ENCODE data around the gene CEND1.

CEND1 gene

GRCh38 chr11:809287-810039 is 19.6 kb upstream of the CEND1 start, which contains the start of gene RPLP2:
Gene RPLP2, plus strand, starts transcription at chr11:809967. Its CDS starts 268 bp downstream, at chr11:810235.
- peak within 1 kb of the TSS; percentile 97 for H3K9ac ChIP-seq (ENCODE audit: low read length)
- peaks cover 33% of the 10 kb centered on the region for H3K36me3 ChIP-seq (ENCODE audit: control insufficient read depth, insufficient read depth, low read length)
- H3K4me3 ChIP-seq (ENCODE audit: low read depth, low read length): peak within 1 kb of the TSS; percentile 93
- H3K27ac ChIP-seq (ENCODE audit: low read depth, low read length): peak within 1 kb of the TSS; percentile 99
- peaks cover 14% of the 10 kb centered on the region for H3K4me1 ChIP-seq (ENCODE audit: control insufficient read depth, insufficient read depth, low read length)
- H3K27me3 ChIP-seq (ENCODE audit: control insufficient read depth, insufficient read depth, low read length): no peaks in the 10 kb centered on the region
- H3K9me3 ChIP-seq (ENCODE audit: control insufficient read depth, insufficient read depth, low read depth, low read length): no peaks in the 10 kb centered on the region

- Histone ChIP-seq H3K36me3 (ENCODE audit: control insufficient read depth, insufficient read depth, low read length) (peaks cover 30% of the 10 kb centered on the region), H3K9me3 (ENCODE audit: control insufficient read depth, insufficient read depth, low read depth, low read length) (no peaks in the 10 kb centered on the region), H3K9ac (ENCODE audit: low read length) (peak overlapping the region; percentile 97), H3K4me1 (ENCODE audit: control insufficient read depth, insufficient read depth, low read length) (peaks cover 22% of the 10 kb centered on the region), H3K27ac (ENCODE audit: low read depth, low read length) (peak overlapping the region; percentile 99), H3K4me3 (ENCODE audit: low read depth, low read length) (peak overlapping the region; percentile 93), H3K27me3 (ENCODE audit: control insufficient read depth, insufficient read depth, low read length) (no peaks in the 10 kb centered on the region)
These were observed 18.8 kb upstream of the CEND1 start for GRCh38 chr11:808427-809286.

- Histone ChIP-seq H3K27me3 (ENCODE audit: control insufficient read depth, insufficient read depth, low read length) (no peaks in the 10 kb centered on the region), H3K4me3 (ENCODE audit: low read depth, low read length) (peak overlapping the region; percentile 74), H3K9me3 (ENCODE audit: control insufficient read depth, insufficient read depth, low read depth, low read length) (no peaks in the 10 kb centered on the region), H3K27ac (ENCODE audit: low read depth, low read length) (no peak overlapping the region), H3K36me3 (ENCODE audit: control insufficient read depth, insufficient read depth, low read length) (peaks cover 38% of the 10 kb centered on the region), H3K4me1 (ENCODE audit: control insufficient read depth, insufficient read depth, low read length) (peaks cover 16% of the 10 kb centered on the region), H3K9ac (ENCODE audit: low read length) (peak overlapping the region; percentile 31)
These were observed 14.7 kb upstream of the CEND1 start for GRCh38 chr11:804599-804964.

GRCh38 chr11:803770-804598 is 14.1 kb upstream of the CEND1 start:
- Histone ChIP-seq H3K4me3 (ENCODE audit: low read depth, low read length) (peak overlapping the region; percentile 74), H3K9me3 (ENCODE audit: control insufficient read depth, insufficient read depth, low read depth, low read length) (no peaks in the 10 kb centered on the region), H3K4me1 (ENCODE audit: control insufficient read depth, insufficient read depth, low read length) (peaks cover 16% of the 10 kb centered on the region), H3K36me3 (ENCODE audit: control insufficient read depth, insufficient read depth, low read length) (peaks cover 44% of the 10 kb centered on the region), H3K27me3 (ENCODE audit: control insufficient read depth, insufficient read depth, low read length) (no peaks in the 10 kb centered on the region), H3K9ac (ENCODE audit: low read length) (peak overlapping the region; percentile 31), H3K27ac (ENCODE audit: low read depth, low read length) (no peak overlapping the region)

- Histone ChIP-seq H3K4me3 (ENCODE audit: low read depth, low read length) (no peak overlapping the region), H3K27ac (ENCODE audit: low read depth, low read length) (no peak overlapping the region), H3K27me3 (ENCODE audit: control insufficient read depth, insufficient read depth, low read length) (no peaks in the 10 kb centered on the region), H3K4me1 (ENCODE audit: control insufficient read depth, insufficient read depth, low read length) (peaks cover 13% of the 10 kb centered on the region), H3K9me3 (ENCODE audit: control insufficient read depth, insufficient read depth, low read depth, low read length) (no peaks in the 10 kb centered on the region), H3K36me3 (ENCODE audit: control insufficient read depth, insufficient read depth, low read length) (peaks cover 46% of the 10 kb centered on the region), H3K9ac (ENCODE audit: low read length) (no peak overlapping the region)
These were observed 13.5 kb upstream of the CEND1 start for GRCh38 chr11:803467-803742.

GRCh38 chr11:802693-803466 is 13.0 kb upstream of the CEND1 start:
- H3K9me3 ChIP-seq (ENCODE audit: control insufficient read depth, insufficient read depth, low read depth, low read length): no peaks in the 10 kb centered on the region
- H3K27ac ChIP-seq (ENCODE audit: low read depth, low read length): no peak overlapping the region
- H3K4me3 ChIP-seq (ENCODE audit: low read depth, low read length): no peak overlapping the region
- H3K27me3 ChIP-seq (ENCODE audit: control insufficient read depth, insufficient read depth, low read length): no peaks in the 10 kb centered on the region
- peaks cover 13% of the 10 kb centered on the region for H3K4me1 ChIP-seq (ENCODE audit: control insufficient read depth, insufficient read depth, low read length)
- H3K9ac ChIP-seq (ENCODE audit: low read length): no peak overlapping the region
- H3K36me3 ChIP-seq (ENCODE audit: control insufficient read depth, insufficient read depth, low read length): peaks cover 46% of the 10 kb centered on the region

- Histone ChIP-seq H3K4me3 (ENCODE audit: low read depth, low read length) (no peak overlapping the region), H3K27me3 (ENCODE audit: control insufficient read depth, insufficient read depth, low read length) (no peaks in the 10 kb centered on the region), H3K4me1 (ENCODE audit: control insufficient read depth, insufficient read depth, low read length) (peaks cover 13% of the 10 kb centered on the region), H3K27ac (ENCODE audit: low read depth, low read length) (no peak overlapping the region), H3K9me3 (ENCODE audit: control insufficient read depth, insufficient read depth, low read depth, low read length) (no peaks in the 10 kb centered on the region), H3K9ac (ENCODE audit: low read length) (no peak overlapping the region), H3K36me3 (ENCODE audit: control insufficient read depth, insufficient read depth, low read length) (peaks cover 46% of the 10 kb centered on the region)
These were observed 12.2 kb upstream of the CEND1 start for GRCh38 chr11:802018-802617.

- Histone ChIP-seq H3K9me3 (ENCODE audit: control insufficient read depth, insufficient read depth, low read depth, low read length) (no peaks in the 10 kb centered on the region), H3K36me3 (ENCODE audit: control insufficient read depth, insufficient read depth, low read length) (peaks cover 46% of the 10 kb centered on the region)
These were observed 11.3 kb upstream of the CEND1 start for GRCh38 chr11:801097-801780.

GRCh38 chr11:800473-800872 is 10.6 kb upstream of the CEND1 start:
- Histone ChIP-seq H3K9ac (ENCODE audit: low read length) (no peak overlapping the region), H3K9me3 (ENCODE audit: control insufficient read depth, insufficient read depth, low read depth, low read length) (no peaks in the 10 kb centered on the region), H3K27ac (ENCODE audit: low read depth, low read length) (no peak overlapping the region), H3K4me1 (ENCODE audit: control insufficient read depth, insufficient read depth, low read length) (peaks cover 26% of the 10 kb centered on the region), H3K27me3 (ENCODE audit: control insufficient read depth, insufficient read depth, low read length) (no peaks in the 10 kb centered on the region), H3K36me3 (ENCODE audit: control insufficient read depth, insufficient read depth, low read length) (peaks cover 46% of the 10 kb centered on the region), H3K4me3 (ENCODE audit: low read depth, low read length) (no peak overlapping the region)

More at GRCh38 chr11:801097-801780, 11.3 kb upstream of the CEND1 start:
- Histone ChIP-seq H3K27ac (ENCODE audit: low read depth, low read length) (no peak overlapping the region), H3K4me3 (ENCODE audit: low read depth, low read length) (no peak overlapping the region), H3K27me3 (ENCODE audit: control insufficient read depth, insufficient read depth, low read length) (no peaks in the 10 kb centered on the region), H3K9ac (ENCODE audit: low read length) (no peak overlapping the region), H3K4me1 (ENCODE audit: control insufficient read depth, insufficient read depth, low read length) (peaks cover 21% of the 10 kb centered on the region)

Data from HUES6 (cell line).